ENCODE measurements around the gene ATXN7L3.

Gene ATXN7L3

GRCh38 chr17:44205962-44206824 lies 6.5 kb upstream of the ATXN7L3 start:
- H3K4me3 ChIP-seq (ENCODE audit: low read depth, low read length): no peak overlapping the region
- POLR2A ChIA-PET: interaction anchor here (1.5 kb wide), 1 partner anchor 13 kb away, joined by 3 read pairs; the partner anchor contains the start of gene UBTF
- CTCF ChIA-PET: interaction anchor here (0.9 to 7.0 kb wide), 8 partner anchors 11 to 317 kb away, joined by 3 to 130 read pairs (median 4); partner anchors contain the start of gene GRN
- peak; percentile 27 for TF ChIP-seq CTCF (IDR thresholded peaks at IDR 0.05; ENCODE audit: insufficient read depth, low read length, missing control alignments)
- DNase-seq (ENCODE audit: low read depth, low spot score): no peak

GRCh38 chr17:44204441-44204882 lies 4.8 kb upstream of the ATXN7L3 start:
- CTCF ChIA-PET: interaction anchor here (1.0 to 5.1 kb wide), 18 partner anchors 8 to 319 kb away, joined by 3 to 72 read pairs (median 4); partner anchors contain the start of genes GRN and SLC25A39
- no peak for TF ChIP-seq CTCF (IDR thresholded peaks at IDR 0.05; ENCODE audit: insufficient read depth, low read length, missing control alignments)
- H3K4me3 ChIP-seq (ENCODE audit: low read depth, low read length): no peak overlapping the region
- POLR2A ChIA-PET: no interaction called here
- no peak for DNase-seq (ENCODE audit: low read depth, low spot score)

GRCh38 chr17:44203731-44204440 lies 4.2 kb upstream of the ATXN7L3 start:
- no peak overlapping the region for H3K4me3 ChIP-seq (ENCODE audit: low read depth, low read length)
- no peak for DNase-seq (ENCODE audit: low read depth, low spot score)
- CTCF ChIA-PET: interaction anchor here (0.7 to 5.1 kb wide), 21 partner anchors 8 to 319 kb away, joined by 3 to 72 read pairs (median 3); partner anchors contain the start of genes GRN and SLC25A39
- TF ChIP-seq CTCF (IDR thresholded peaks at IDR 0.05; ENCODE audit: insufficient read depth, low read length, missing control alignments): peak; percentile 62
- POLR2A ChIA-PET: interaction anchor here (0.8 kb wide), 1 partner anchor 15 kb away, joined by 3 read pairs; no protein-coding TSS in a partner anchor

GRCh38 chr17:44202756-44203155 lies 3.1 kb upstream of the ATXN7L3 start:
- ChIA-PET POLR2A (no interaction called here), CTCF (interaction anchor here (2.2 to 5.1 kb wide), 2 partner anchors 10 to 15 kb away, joined by 22 to 72 read pairs; no protein-coding TSS in a partner anchor)
- DNase-seq (ENCODE audit: low read depth, low spot score): no peak
- TF ChIP-seq CTCF (IDR thresholded peaks at IDR 0.05; ENCODE audit: insufficient read depth, low read length, missing control alignments): no peak
- H3K4me3 ChIP-seq (ENCODE audit: low read depth, low read length): no peak overlapping the region

- TF ChIP-seq CTCF (IDR thresholded peaks at IDR 0.05; ENCODE audit: insufficient read depth, low read length, missing control alignments): no peak
- CTCF ChIA-PET: interaction anchor here (1.4 to 5.1 kb wide), 3 partner anchors 12 to 149 kb away, joined by 3 to 72 read pairs (median 9); no protein-coding TSS in a partner anchor
- DNase-seq (ENCODE audit: low read depth, low spot score): no peak
- POLR2A ChIA-PET: interaction anchor here (0.6 to 1.7 kb wide), 4 partner anchors 11 to 19 kb away, joined by 3 to 8 read pairs (median 4); partner anchors contain the start of genes TMUB2 and UBTF
- H3K4me3 ChIP-seq (ENCODE audit: low read depth, low read length): peak overlapping the region; percentile 73
Measured at GRCh38 chr17:44200478-44201155, 933 bp upstream of the ATXN7L3 start.

All from AG04449 (cell line).